WTC11 (cell line): ENCODE data around the gene SLC12A8. TPM values are rescaled to one million over a fixed set of nuclear protein-coding genes. Genes with fewer than 3 reads are reported as not detected.

Source experiments
- ATAC-seq: fragments of 200-7000 bp; cut with Tn5 transposase; 2 replicates; pipeline ENCODE4 v1.10.0; 2021; ENCODE audit warnings: mild to moderate bottlenecking, moderate library complexity
- CTCF ChIA-PET: fragments of 300-600 bp; sonication (Branson Sonifier 250); formaldehyde crosslinking; loops from one replicate; lab custom pipeline; 2021; ENCODE audit warnings: antibody characterized with exemption; lab: Charles Lee
- POLR2A ChIA-PET: fragments of 350-600 bp; sonication (Branson Sonifier 250); formaldehyde crosslinking; loops from one replicate; lab custom pipeline; 2021; ENCODE audit warnings: antibody characterized with exemption; lab: Charles Lee
- DNase-seq: peaks from one replicate; pipeline ENCODE4 v3.0.0; 2021; ENCODE audit warnings: low spot score
- H3K27ac Mint-ChIP-seq: 2 replicates; pipeline ENCODE4 v1.8.0; 2021; ENCODE audit warnings: mixed read lengths
- H3K27me3 Mint-ChIP-seq: 2 replicates; pipeline ENCODE4 v1.8.0; 2021; ENCODE audit warnings: low read depth, mild to moderate bottlenecking, moderate library complexity, mixed read lengths
- H3K36me3 Mint-ChIP-seq: 2 replicates; pipeline ENCODE4 v1.8.0; 2021; ENCODE audit warnings: mixed read lengths
- H3K4me1 Mint-ChIP-seq: 2 replicates; pipeline ENCODE4 v1.8.0; 2022; ENCODE audit warnings: mixed read lengths
- H3K4me3 Mint-ChIP-seq: 2 replicates; pipeline ENCODE4 v1.8.0; 2021; ENCODE audit warnings: mild to moderate bottlenecking, moderate library complexity, mixed read lengths
- H3K9me3 Mint-ChIP-seq: 2 replicates; pipeline ENCODE4 v1.8.0; 2021; ENCODE audit warnings: mixed read lengths
- ATF3 ChIP-seq: sonication (generic); formaldehyde crosslinking; conservative IDR thresholded peaks from 2 replicates; pipeline ENCODE4 v1.8.1; 2022; ENCODE audit warnings: mild to moderate bottlenecking, missing genetic modification reagents
- FOXJ3 ChIP-seq: sonication (generic); formaldehyde crosslinking; IDR thresholded peaks from 2 replicates; pipeline ENCODE4 v1.9.0; 2021; ENCODE audit warnings: missing genetic modification reagents, mild to moderate bottlenecking, borderline replicate concordance
- FOXP4 ChIP-seq: sonication (generic); formaldehyde crosslinking; IDR thresholded peaks from 2 replicates; pipeline ENCODE4 v1.8.0; 2022; ENCODE audit warnings: mild to moderate bottlenecking, missing genetic modification reagents
- GABPB1 ChIP-seq: sonication (generic); formaldehyde crosslinking; IDR thresholded peaks from 2 replicates; pipeline ENCODE4 v1.8.1; 2023; ENCODE audit warnings: mild to moderate bottlenecking, missing genetic modification reagents
- GTF2I ChIP-seq: fragments of 250-450 bp; sonication (Bioruptor Pico); conservative IDR thresholded peaks from 2 replicates; pipeline ENCODE4 v1.4.0; 2021; ENCODE audit warnings: mild to moderate bottlenecking
- HMGA2 ChIP-seq: fragments of 250-450 bp; sonication (Bioruptor Pico); IDR thresholded peaks from 2 replicates; pipeline ENCODE4 v1.4.0; 2021; ENCODE audit warnings: mild to moderate bottlenecking, moderate library complexity
- IRF2 ChIP-seq: sonication (generic); formaldehyde crosslinking; IDR thresholded peaks from 2 replicates; pipeline ENCODE4 v1.8.0; 2022; ENCODE audit warnings: low read depth, missing genetic modification reagents, borderline replicate concordance
- JUN ChIP-seq: sonication (generic); formaldehyde crosslinking; IDR thresholded peaks from 2 replicates; pipeline ENCODE4 v1.8.0; 2023; ENCODE audit warnings: mild to moderate bottlenecking, missing genetic modification reagents
- MLX ChIP-seq: sonication (generic); formaldehyde crosslinking; IDR thresholded peaks from 2 replicates; pipeline ENCODE4 v1.8.1; 2023; ENCODE audit warnings: mild to moderate bottlenecking, missing genetic modification reagents, moderate library complexity
- NFATC4 ChIP-seq: fragments of 250-450 bp; sonication (Bioruptor Pico); IDR thresholded peaks from 2 replicates; pipeline ENCODE4 v1.9.0; 2021; ENCODE audit warnings: mild to moderate bottlenecking
- PRRX2 ChIP-seq: fragments of 250-450 bp; sonication (Bioruptor Pico); IDR thresholded peaks from 2 replicates; pipeline ENCODE4 v1.8.0; 2021; ENCODE audit warnings: mild to moderate bottlenecking
- RELA ChIP-seq: sonication (generic); formaldehyde crosslinking; IDR thresholded peaks from 2 replicates; pipeline ENCODE4 v1.8.1; 2022; ENCODE audit warnings: missing genetic modification reagents, mild to moderate bottlenecking, borderline replicate concordance
- SP1 ChIP-seq: sonication (generic); formaldehyde crosslinking; conservative IDR thresholded peaks from 2 replicates; pipeline ENCODE4 v1.8.1; 2022; ENCODE audit warnings: missing genetic modification reagents
- TEAD1 ChIP-seq: sonication (generic); formaldehyde crosslinking; IDR thresholded peaks from 2 replicates; pipeline ENCODE4 v1.8.0; 2022; ENCODE audit warnings: mild to moderate bottlenecking, missing genetic modification reagents
- ZBTB43 ChIP-seq: sonication (generic); formaldehyde crosslinking; IDR thresholded peaks from 2 replicates; pipeline ENCODE4 v1.8.1; 2023; ENCODE audit warnings: mild to moderate bottlenecking, missing genetic modification reagents
- ZNF232 ChIP-seq: sonication (generic); formaldehyde crosslinking; IDR thresholded peaks from 2 replicates; pipeline ENCODE4 v1.8.0; 2022; ENCODE audit warnings: mild to moderate bottlenecking, missing genetic modification reagents
- ZNF263 ChIP-seq: sonication (generic); formaldehyde crosslinking; IDR thresholded peaks from 2 replicates; pipeline ENCODE4 v1.8.1; 2022; ENCODE audit warnings: low read depth, mild to moderate bottlenecking, moderate library complexity, missing genetic modification reagents
- ZNF532 ChIP-seq: fragments of 250-450 bp; sonication (Bioruptor Pico); IDR thresholded peaks from 2 replicates; pipeline ENCODE4 v1.9.0; 2021; ENCODE audit warnings: mild to moderate bottlenecking, borderline replicate concordance
- total RNA-seq: library from RNA; stranded (reverse); gene quantifications from 3 replicates; pipeline ENCODE4 v1.2.3, GENCODE V29; 2021

The SLC12A8 gene
- total RNA-seq, 1 experiment from 2014 or later, result 9.1 TPM

- no peak for ATAC-seq
- Mint-ChIP-seq H3K9me3 (peaks cover 12% of the 10 kb centered on the region), H3K27me3 (no peaks in the 10 kb centered on the region)
- POLR2A ChIA-PET, result no interaction called here
- CTCF ChIA-PET, result no interaction called here
- TF ChIP-seq GTF2I, result 0 out of 2 replicates have a peak, but pooled peaks have one; percentile 42
- no peak for TF ChIP-seq ATF3 (CRISPR knock-in tag)
- TF ChIP-seq, all 79 proteins: peak for 1
- Mint-ChIP-seq H3K4me3 (no peak overlapping the region), H3K36me3 (peaks cover 30% of the 10 kb centered on the region), H3K4me1 (peaks cover 45% of the 10 kb centered on the region), H3K27ac (no peak overlapping the region)
- DNase-seq, result no peak
Measured at GRCh38 chr3:125188955-125189354, 23.6 kb downstream of the SLC12A8 start.

GRCh38 chr3:125187599-125187910 lies 25.0 kb downstream of the SLC12A8 start:
- Mint-ChIP-seq H3K9me3 (peaks cover 12% of the 10 kb centered on the region), H3K36me3 (peaks cover 30% of the 10 kb centered on the region), H3K4me1 (peaks cover 41% of the 10 kb centered on the region), H3K27ac (no peak overlapping the region), H3K27me3 (no peaks in the 10 kb centered on the region), H3K4me3 (no peak overlapping the region)
- no peak for ATAC-seq
- no peak for TF ChIP-seq GABPB1 (CRISPR knock-in tag)
- TF ChIP-seq TEAD1 (CRISPR knock-in tag), result no peak
- no peak for TF ChIP-seq MLX (CRISPR knock-in tag)
- TF ChIP-seq NFATC4 (CRISPR knock-in tag), result no peak
- TF ChIP-seq IRF2 (CRISPR knock-in tag), result no peak
- TF ChIP-seq FOXJ3, result no peak
- TF ChIP-seq ZBTB43 (CRISPR knock-in tag), result no peak
- TF ChIP-seq JUN (CRISPR knock-in tag), result no peak
- no peak for TF ChIP-seq SP1
- TF ChIP-seq PRRX2, result no peak
- no peak for TF ChIP-seq FOXP4
- TF ChIP-seq HMGA2 (CRISPR knock-in tag), result no peak
- no peak for TF ChIP-seq RELA
- no peak for TF ChIP-seq ZNF532 (CRISPR knock-in tag)
- TF ChIP-seq ZNF232 (CRISPR knock-in tag), result no peak
- TF ChIP-seq ZNF263, result no peak
- ChIA-PET CTCF (interaction anchor here (1.0 kb wide), 1 partner anchor 24 kb away, joined by 4 read pairs; no protein-coding TSS in a partner anchor), POLR2A (interaction anchor here (0.6 kb wide), 1 partner anchor 29 kb away, joined by 3 read pairs; no protein-coding TSS in a partner anchor)
- no peak for DNase-seq
